MM.1S (cell line): ENCODE measurements around the gene CYSTM1.

ENCODE experiments used
- DNase-seq: peaks from one replicate; pipeline ENCODE4 v3.0.0-alpha.2; 2015
- H2AFZ ChIP-seq: fragments of 300-600 bp; sonication (generic); 2 replicates; pipeline ENCODE4 v1.6.0; 2016; ENCODE audit warnings: antibody characterized with exemption, low read length
- H3F3A ChIP-seq: fragments of 300-600 bp; sonication (generic); 2 replicates; pipeline ENCODE4 v1.6.1; 2016; ENCODE audit warnings: mild to moderate bottlenecking, antibody characterized with exemption, low read length, moderate library complexity, mixed read lengths; ENCODE audit not compliant: insufficient read depth
- H3K27ac ChIP-seq: fragments of 300-600 bp; sonication (generic); 2 replicates; pipeline ENCODE4 v1.5.1; 2016; ENCODE audit warnings: mild to moderate bottlenecking, low read length
- H3K27me3 ChIP-seq: fragments of 300-600 bp; sonication (generic); replicated peaks from 2 replicates; pipeline ENCODE4 v1.6.0; 2016; ENCODE audit warnings: low read length; ENCODE audit not compliant: insufficient read depth
- H3K36me3 ChIP-seq: fragments of 300-600 bp; sonication (generic); replicated peaks from 2 replicates; pipeline ENCODE4 v1.6.1; 2016; ENCODE audit warnings: mild to moderate bottlenecking, low read length, mixed read lengths; ENCODE audit not compliant: insufficient read depth
- H3K4me1 ChIP-seq: fragments of 300-600 bp; sonication (generic); 2 replicates; pipeline ENCODE4 v1.6.1; 2016; ENCODE audit warnings: low read length, mixed read lengths
- H3K4me2 ChIP-seq: fragments of 300-600 bp; sonication (generic); 2 replicates; pipeline ENCODE4 v1.6.0; 2016; ENCODE audit warnings: low read depth, low read length
- H3K4me3 ChIP-seq: fragments of 300-600 bp; sonication (generic); 2 replicates; pipeline ENCODE4 v1.5.1; 2016; ENCODE audit warnings: low read length, mixed read lengths
- H3K79me2 ChIP-seq: fragments of 300-600 bp; sonication (generic); 2 replicates; pipeline ENCODE4 v1.6.1; 2016; ENCODE audit warnings: mixed run types, low read length, mixed read lengths
- H3K9ac ChIP-seq: fragments of 300-600 bp; sonication (generic); 2 replicates; pipeline ENCODE4 v1.6.1; 2016; ENCODE audit warnings: low read length, mixed read lengths
- H3K9me2 ChIP-seq: fragments of 300-600 bp; sonication (generic); replicated peaks from 2 replicates; pipeline ENCODE4 v1.6.1; 2016; ENCODE audit warnings: mild to moderate bottlenecking, low read length, mixed read lengths; ENCODE audit not compliant: insufficient read depth
- H3K9me3 ChIP-seq: fragments of 300-600 bp; sonication (generic); replicated peaks from 2 replicates; pipeline ENCODE4 v1.6.1; 2016; ENCODE audit warnings: mild to moderate bottlenecking, low read length, mixed read lengths; ENCODE audit not compliant: insufficient read depth
- H4K20me1 ChIP-seq: fragments of 300-600 bp; sonication (generic); 2 replicates; pipeline ENCODE4 v1.6.1; 2016; ENCODE audit warnings: mild to moderate bottlenecking, low read length, moderate library complexity, mixed read lengths; ENCODE audit not compliant: insufficient read depth
- EZH2 ChIP-seq: fragments of 300-600 bp; sonication (generic); optimal IDR thresholded peaks from 2 replicates; pipeline ENCODE3; 2017; ENCODE audit warnings: low read depth, mild to moderate bottlenecking, antibody characterized with exemption, low read length, mixed read lengths
- EZH2phosphoT487 ChIP-seq: fragments of 300-600 bp; sonication (generic); IDR thresholded peaks from 2 replicates; pipeline ENCODE4 v1.6.1; 2018; ENCODE audit warnings: antibody characterized with exemption, low read length
- TF ChIP-seq, protein P1 (sequence below): fragments of 300-600 bp; sonication (generic); IDR thresholded peaks from 2 replicates; pipeline ENCODE4 v1.5.1; 2016; ENCODE audit warnings: antibody characterized with exemption, low read length, mixed read lengths

CYSTM1 gene

DNA sequence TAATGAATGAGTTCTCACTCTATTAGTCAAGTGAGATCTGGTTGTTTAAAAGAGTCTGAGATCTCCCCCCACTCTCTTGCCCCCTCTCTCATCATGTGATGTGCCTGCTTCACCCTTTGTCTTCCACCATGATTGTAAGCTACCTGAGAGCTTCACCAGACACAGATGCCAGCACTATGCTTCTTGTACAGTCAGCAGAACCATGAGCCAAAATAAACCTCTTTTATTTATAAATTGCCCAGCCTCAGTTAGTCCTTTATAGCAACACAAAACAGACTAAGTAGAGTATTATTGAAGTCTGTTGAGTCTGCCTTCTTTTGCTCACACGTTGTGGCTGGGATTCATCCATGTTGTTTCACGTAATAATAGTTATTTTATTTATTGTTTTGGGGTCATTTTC lies 14.3 kb downstream of the CYSTM1 start:
- Histone ChIP-seq H3K27ac (no peak overlapping the region), H3K9me2 (no peaks in the 10 kb centered on the region), H3K9ac (no peak overlapping the region), H3K4me3 (no peak overlapping the region), H3K79me2 (no peaks in the 10 kb centered on the region), H3K27me3 (no peaks in the 10 kb centered on the region), H3K9me3 (no peaks in the 10 kb centered on the region), H3F3A (no peaks in the 10 kb centered on the region), H4K20me1 (no peaks in the 10 kb centered on the region), H3K36me3 (no peaks in the 10 kb centered on the region), H2AFZ (no peak overlapping the region), H3K4me2 (no peak overlapping the region), H3K4me1 (no peaks in the 10 kb centered on the region)
- DNase-seq, result no peak
- TF ChIP-seq, protein P1, sequence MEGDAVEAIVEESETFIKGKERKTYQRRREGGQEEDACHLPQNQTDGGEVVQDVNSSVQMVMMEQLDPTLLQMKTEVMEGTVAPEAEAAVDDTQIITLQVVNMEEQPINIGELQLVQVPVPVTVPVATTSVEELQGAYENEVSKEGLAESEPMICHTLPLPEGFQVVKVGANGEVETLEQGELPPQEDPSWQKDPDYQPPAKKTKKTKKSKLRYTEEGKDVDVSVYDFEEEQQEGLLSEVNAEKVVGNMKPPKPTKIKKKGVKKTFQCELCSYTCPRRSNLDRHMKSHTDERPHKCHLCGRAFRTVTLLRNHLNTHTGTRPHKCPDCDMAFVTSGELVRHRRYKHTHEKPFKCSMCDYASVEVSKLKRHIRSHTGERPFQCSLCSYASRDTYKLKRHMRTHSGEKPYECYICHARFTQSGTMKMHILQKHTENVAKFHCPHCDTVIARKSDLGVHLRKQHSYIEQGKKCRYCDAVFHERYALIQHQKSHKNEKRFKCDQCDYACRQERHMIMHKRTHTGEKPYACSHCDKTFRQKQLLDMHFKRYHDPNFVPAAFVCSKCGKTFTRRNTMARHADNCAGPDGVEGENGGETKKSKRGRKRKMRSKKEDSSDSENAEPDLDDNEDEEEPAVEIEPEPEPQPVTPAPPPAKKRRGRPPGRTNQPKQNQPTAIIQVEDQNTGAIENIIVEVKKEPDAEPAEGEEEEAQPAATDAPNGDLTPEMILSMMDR, result no peak
- TF ChIP-seq EZH2phosphoT487, result no peak
- TF ChIP-seq EZH2, result no peak

DNA sequence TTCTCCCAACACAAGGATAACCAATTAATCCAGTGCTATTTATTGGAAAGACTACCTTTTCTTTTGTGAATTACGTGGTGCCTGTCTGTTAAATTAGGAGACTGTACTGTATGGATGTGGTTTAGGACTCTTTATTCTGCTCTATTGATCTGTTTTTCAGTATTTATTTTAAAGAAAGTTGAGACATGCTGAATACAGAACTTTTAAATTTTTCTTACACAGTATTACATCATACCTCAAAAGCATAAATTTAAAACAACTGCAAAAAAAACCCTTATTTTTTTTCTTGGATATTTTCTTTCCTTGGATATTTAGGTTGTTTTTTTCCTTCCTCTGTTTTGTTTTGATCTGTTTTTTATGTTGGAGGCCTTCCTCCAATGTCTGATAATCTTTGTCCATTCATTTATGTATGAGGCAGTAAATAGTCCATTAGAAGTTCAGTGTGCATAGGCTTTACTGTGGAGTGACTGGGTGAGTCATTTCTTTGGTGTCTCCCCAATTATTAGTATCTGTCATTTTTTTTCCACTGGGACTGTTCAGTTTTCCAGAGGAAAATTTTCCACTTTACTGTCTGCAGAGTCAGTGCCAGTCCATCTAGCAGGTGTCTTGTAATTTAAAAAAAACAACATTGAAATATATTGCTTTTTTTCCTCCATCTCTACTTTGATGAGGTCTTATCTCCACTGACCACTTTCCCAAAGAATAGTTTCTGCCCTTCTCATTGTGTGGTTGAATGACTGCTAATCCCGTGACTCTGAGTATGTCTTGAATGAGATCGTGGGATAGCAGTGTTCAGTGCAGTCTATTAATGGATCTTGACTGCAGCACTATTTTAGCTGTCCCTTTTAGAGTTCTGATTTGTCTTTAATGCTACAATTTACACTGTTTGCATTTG lies 15.2 kb downstream of the CYSTM1 start:
- H2AFZ ChIP-seq, result no peak overlapping the region
- TF ChIP-seq EZH2, result no peak
- no peak for TF ChIP-seq EZH2phosphoT487
- no peak overlapping the region for H3K4me3 ChIP-seq
- H3K36me3 ChIP-seq, result no peaks in the 10 kb centered on the region
- H3K4me1 ChIP-seq, result no peaks in the 10 kb centered on the region
- no peaks in the 10 kb centered on the region for H3K9me2 ChIP-seq
- no peaks in the 10 kb centered on the region for H3F3A ChIP-seq
- H3K27me3 ChIP-seq, result no peaks in the 10 kb centered on the region
- H4K20me1 ChIP-seq, result no peaks in the 10 kb centered on the region
- H3K4me2 ChIP-seq, result no peak overlapping the region
- no peaks in the 10 kb centered on the region for H3K79me2 ChIP-seq
- DNase-seq, result no peak
- no peak overlapping the region for H3K9ac ChIP-seq
- no peaks in the 10 kb centered on the region for H3K9me3 ChIP-seq
- H3K27ac ChIP-seq, result no peak overlapping the region

DNA sequence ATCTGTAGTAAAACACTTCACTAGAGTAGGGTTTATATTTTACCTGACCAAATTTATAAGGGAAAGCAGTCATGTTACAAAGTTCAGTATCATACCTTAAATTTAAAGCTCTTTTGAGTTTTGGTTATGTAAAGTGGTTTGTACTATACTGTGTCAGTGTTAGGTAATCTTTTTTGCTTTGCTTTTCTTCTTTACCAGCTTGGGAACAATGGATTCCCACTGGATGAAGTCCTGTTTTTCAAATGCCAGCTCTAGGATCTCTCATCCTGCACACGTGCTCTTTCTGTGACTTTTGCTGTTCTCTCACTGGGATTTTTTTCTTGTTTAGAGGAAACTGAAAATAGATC lies 15.9 kb downstream of the CYSTM1 start:
- DNase-seq, result no peak
- Histone ChIP-seq H3K9me3 (no peaks in the 10 kb centered on the region), H3F3A (no peaks in the 10 kb centered on the region), H3K27ac (no peak overlapping the region), H3K4me3 (no peak overlapping the region), H3K4me1 (no peaks in the 10 kb centered on the region), H3K27me3 (no peaks in the 10 kb centered on the region), H3K79me2 (no peaks in the 10 kb centered on the region), H3K36me3 (no peaks in the 10 kb centered on the region), H4K20me1 (no peaks in the 10 kb centered on the region), H2AFZ (no peak overlapping the region), H3K9me2 (no peaks in the 10 kb centered on the region), H3K9ac (no peak overlapping the region), H3K4me2 (no peak overlapping the region)
- TF ChIP-seq, protein P1, result no peak
- TF ChIP-seq EZH2, result no peak
- TF ChIP-seq EZH2phosphoT487, result no peak
